Natural killer cell (primary cell): ENCODE data around the gene KEAP1. TPM values are rescaled to one million over a fixed set of nuclear protein-coding genes. Genes with fewer than 3 reads are reported as not detected.
"Not testable (repeated sequence)": the region's sequence is repeated elsewhere in the genome, so short reads cannot be mapped to it uniquely, and the experiment has no call there.

Source experiments
- ATAC-seq, 3 donors: fragments of 150-1000 bp in 2 of 3; fragments of 200-7000 bp in 1 of 3; cut with Tn5 transposase; 1 replicate in 1 of 3; 2 replicates in 2 of 3; pipeline ENCODE4 v1.10.0; 2021; ENCODE audit warnings: mild to moderate bottlenecking in 2 of 3, moderate library complexity in 2 of 3
- DNase-seq, 2 donors: peaks; one replicate each; pipeline versions ENCODE4 v3.0.0 to v3.0.0-alpha.2; 2013 to 2021; ENCODE audit warnings: mixed read lengths in 1 of 2
- H3K27ac ChIP-seq: one replicate; pipeline ENCODE4 v1.5.1; 2013; ENCODE audit warnings: mild to moderate bottlenecking, low read length
- H3K27me3 ChIP-seq: one replicate; pipeline ENCODE4 v1.6.1; 2013; ENCODE audit warnings: low read length; ENCODE audit not compliant: control insufficient read depth, insufficient read depth
- H3K36me3 ChIP-seq: one replicate; pipeline ENCODE4 v1.6.1; 2013; ENCODE audit warnings: low read length; ENCODE audit not compliant: control insufficient read depth, insufficient read depth
- H3K4me1 ChIP-seq: one replicate; pipeline ENCODE4 v1.6.1; 2013; ENCODE audit warnings: low read length; ENCODE audit not compliant: control insufficient read depth, insufficient read depth
- H3K4me3 ChIP-seq: one replicate; pipeline ENCODE4 v1.5.1; 2013; ENCODE audit warnings: low read length
- H3K9me3 ChIP-seq: one replicate; pipeline ENCODE4 v1.6.1; 2013; ENCODE audit warnings: low read length; ENCODE audit not compliant: control insufficient read depth, insufficient read depth
- H3K27ac Mint-ChIP-seq, 2 donors: one replicate each; pipeline ENCODE4 v1.8.0; 2022; ENCODE audit warnings: mild to moderate bottlenecking in 2 of 2, mixed read lengths in 2 of 2, moderate library complexity in 1 of 2
- H3K27me3 Mint-ChIP-seq, 2 donors: one replicate each; pipeline ENCODE4 v1.8.0; 2022; ENCODE audit warnings: low read depth in 2 of 2, mixed read lengths in 2 of 2
- H3K36me3 Mint-ChIP-seq: one replicate; pipeline ENCODE4 v1.8.0; 2022; ENCODE audit warnings: mixed read lengths
- H3K4me1 Mint-ChIP-seq, 2 donors: one replicate each; pipeline ENCODE4 v1.8.0; 2022; ENCODE audit warnings: mixed read lengths in 2 of 2
- H3K4me3 Mint-ChIP-seq: one replicate; pipeline ENCODE4 v1.8.0; 2022; ENCODE audit warnings: mild to moderate bottlenecking, moderate library complexity, mixed read lengths
- H3K9me3 Mint-ChIP-seq, 2 donors: one replicate each; pipeline ENCODE4 v1.8.0; 2022; ENCODE audit warnings: mixed read lengths in 2 of 2
- WGBS: methylation state at CpG from one replicate; pipeline ENCODE4 v1.1.7; 2013; ENCODE audit warnings: missing lambda C conversion rate; ENCODE audit not compliant: insufficient coverage; 5-methylcytosine and 5-hydroxymethylcytosine counted together
- intact Hi-C: fragments of 100-400 bp; cut with micrococcal nuclease; formaldehyde crosslinking; loops from one replicate; pipeline ENCODE4 v1.14.2; 2022
- total RNA-seq, 4 donors: library from RNA; stranded (reverse); fragments of 120-200 nt in 1 of 4; gene quantifications; one replicate each; pipeline versions ENCODE4 v1.2.3 to v1.2.4, GENCODE V29; 2013 to 2022
- TF ChIP-seq, protein P1 (sequence below): fragments of 200-600 bp; IDR thresholded peaks from one replicate; pipeline ENCODE4 v1.8.0; 2022; ENCODE audit warnings: antibody characterized with exemption

Gene KEAP1
- total RNA-seq, 3 donors from 2014 or later (not counting 1 experiment from before 2014, with no cell fraction given), result 28.1 to 39.4 (median 34.6) TPM

DNA sequence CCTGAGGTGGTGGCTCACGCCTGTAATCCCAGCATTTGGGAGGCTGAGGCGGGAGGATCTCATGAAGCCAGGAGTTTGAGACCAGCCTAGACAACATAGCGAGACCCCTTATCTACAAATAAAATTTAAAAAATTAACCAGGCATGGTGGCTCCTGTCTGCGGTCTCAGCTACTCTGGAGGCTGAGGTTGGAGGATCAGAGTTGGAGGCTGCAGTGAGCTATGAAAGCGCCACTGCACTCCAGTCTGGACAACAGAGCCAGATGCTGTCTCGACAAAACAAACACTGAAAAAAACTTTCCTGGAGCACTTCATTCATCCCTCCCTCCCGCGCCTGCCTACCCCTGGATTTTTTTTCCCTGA is 39.9 kb upstream of the KEAP1 start:
- ATAC-seq (no peak), DNase-seq (no peak)
- Mint-ChIP-seq H3K4me1 (peaks cover 19 to 35% of the 10 kb centered on the region in 2 donors), H3K27ac (peak overlapping the region; percentile 62 to 84), H3K4me3 (peak overlapping the region; percentile 78), H3K36me3 (no peaks in the 10 kb centered on the region), H3K27me3 (no peaks in the 10 kb centered on the region), H3K9me3 (no peaks in the 10 kb centered on the region)
- peaks cover 9% of the 10 kb centered on the region for H3K36me3 ChIP-seq
- intact Hi-C loops, result no loop called here
- H3K27ac ChIP-seq, result no peak overlapping the region
- 58% methylated on average over 7 of the region's 8 CpGs for WGBS
- H3K27me3 ChIP-seq, result no peaks in the 10 kb centered on the region
- TF ChIP-seq, protein P1, sequence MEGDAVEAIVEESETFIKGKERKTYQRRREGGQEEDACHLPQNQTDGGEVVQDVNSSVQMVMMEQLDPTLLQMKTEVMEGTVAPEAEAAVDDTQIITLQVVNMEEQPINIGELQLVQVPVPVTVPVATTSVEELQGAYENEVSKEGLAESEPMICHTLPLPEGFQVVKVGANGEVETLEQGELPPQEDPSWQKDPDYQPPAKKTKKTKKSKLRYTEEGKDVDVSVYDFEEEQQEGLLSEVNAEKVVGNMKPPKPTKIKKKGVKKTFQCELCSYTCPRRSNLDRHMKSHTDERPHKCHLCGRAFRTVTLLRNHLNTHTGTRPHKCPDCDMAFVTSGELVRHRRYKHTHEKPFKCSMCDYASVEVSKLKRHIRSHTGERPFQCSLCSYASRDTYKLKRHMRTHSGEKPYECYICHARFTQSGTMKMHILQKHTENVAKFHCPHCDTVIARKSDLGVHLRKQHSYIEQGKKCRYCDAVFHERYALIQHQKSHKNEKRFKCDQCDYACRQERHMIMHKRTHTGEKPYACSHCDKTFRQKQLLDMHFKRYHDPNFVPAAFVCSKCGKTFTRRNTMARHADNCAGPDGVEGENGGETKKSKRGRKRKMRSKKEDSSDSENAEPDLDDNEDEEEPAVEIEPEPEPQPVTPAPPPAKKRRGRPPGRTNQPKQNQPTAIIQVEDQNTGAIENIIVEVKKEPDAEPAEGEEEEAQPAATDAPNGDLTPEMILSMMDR, result no peak
- H3K9me3 ChIP-seq, result no peaks in the 10 kb centered on the region
- peaks cover 38% of the 10 kb centered on the region for H3K4me1 ChIP-seq
- H3K4me3 ChIP-seq, result peak overlapping the region; percentile 74

- intact Hi-C loops, H3K9me3 Mint-ChIP-seq, H3K9me3 ChIP-seq, H3K27me3 Mint-ChIP-seq, H3K36me3 ChIP-seq, H3K4me3 ChIP-seq, H3K27ac ChIP-seq, H3K27me3 ChIP-seq, H3K36me3 Mint-ChIP-seq, DNase-seq, ATAC-seq: not testable (repeated sequence)
- peak overlapping the region; percentile 64 to 81 for H3K27ac Mint-ChIP-seq
- WGBS, result 25% methylated on average over 7 of the region's 9 CpGs
- H3K4me1 Mint-ChIP-seq, result peaks cover 6 to 25% of the 10 kb centered on the region in 2 donors
- peak overlapping the region; percentile 70 for H3K4me3 Mint-ChIP-seq
- H3K4me1 ChIP-seq, result peaks cover 19% of the 10 kb centered on the region
These were observed 35.9 kb upstream of the KEAP1 start for GRCh38 chr19:10539016-10539415.

- no peak overlapping the region for H3K27ac ChIP-seq
- TF ChIP-seq, protein P1, result no peak
- intact Hi-C loops, result no loop called here
- H3K9me3 Mint-ChIP-seq, result no peaks in the 10 kb centered on the region
- H3K36me3 ChIP-seq, result no peaks in the 10 kb centered on the region
- DNase-seq, result no peak
- H3K27me3 Mint-ChIP-seq, result no peaks in the 10 kb centered on the region
- peaks cover 18% of the 10 kb centered on the region for H3K4me1 ChIP-seq
- H3K27ac Mint-ChIP-seq, result peak overlapping the region; percentile 64 to 81
- no peaks in the 10 kb centered on the region for H3K27me3 ChIP-seq
- peak in 1 of 3 donors; percentile 34 for ATAC-seq
- H3K36me3 Mint-ChIP-seq, result no peaks in the 10 kb centered on the region
- peaks cover 6 to 25% of the 10 kb centered on the region in 2 donors for H3K4me1 Mint-ChIP-seq
- H3K4me3 Mint-ChIP-seq, result peak overlapping the region; percentile 70
- 51% methylated on average over 20 of the region's 20 CpGs for WGBS
- H3K9me3 ChIP-seq, result no peaks in the 10 kb centered on the region
- no peak overlapping the region for H3K4me3 ChIP-seq
These were observed 35.2 kb upstream of the KEAP1 start for GRCh38 chr19:10538204-10538983.

DNA sequence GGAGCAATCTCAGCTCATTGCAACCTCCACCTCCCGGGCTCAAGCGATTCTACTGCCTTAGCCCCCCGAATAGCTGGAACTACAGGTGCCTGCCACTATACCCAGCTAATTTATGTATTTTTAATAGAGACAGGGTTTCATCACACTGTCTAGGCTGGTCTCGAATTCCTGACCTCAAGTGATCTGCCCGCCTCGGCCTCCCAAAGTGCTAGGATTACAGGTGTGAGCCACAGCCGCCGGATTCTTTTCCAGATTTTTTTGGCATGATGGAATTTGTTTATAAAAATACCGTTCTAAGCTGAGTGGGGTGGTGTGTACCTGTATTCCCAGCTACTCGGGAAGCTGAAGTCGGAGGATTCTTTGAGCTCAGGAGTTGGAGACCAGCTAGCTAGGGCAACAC is 34.5 kb upstream of the KEAP1 start:
- H3K4me3 ChIP-seq, result no peak overlapping the region
- H3K9me3 ChIP-seq, result no peaks in the 10 kb centered on the region
- no peaks in the 10 kb centered on the region for H3K36me3 Mint-ChIP-seq
- ATAC-seq (no peak), DNase-seq (no peak)
- peaks cover 6 to 25% of the 10 kb centered on the region in 2 donors for H3K4me1 Mint-ChIP-seq
- H3K4me3 Mint-ChIP-seq, result no peak overlapping the region
- intact Hi-C loops, result no loop called here
- TF ChIP-seq, protein P1, result no peak
- no peaks in the 10 kb centered on the region for H3K36me3 ChIP-seq
- H3K27ac Mint-ChIP-seq, result no peak overlapping the region
- H3K4me1 ChIP-seq, result peaks cover 12% of the 10 kb centered on the region
- no peaks in the 10 kb centered on the region for H3K9me3 Mint-ChIP-seq
- H3K27ac ChIP-seq, result no peak overlapping the region
- no peaks in the 10 kb centered on the region for H3K27me3 ChIP-seq
- no peaks in the 10 kb centered on the region for H3K27me3 Mint-ChIP-seq
- 94% methylated on average over 10 of the region's 11 CpGs for WGBS
